ACC112 (cell line): ENCODE measurements around the gene DNAH1.

Experiments used
- H2AFZ ChIP-seq: fragments of 200-600 bp; sonication (generic); one replicate; pipeline ENCODE4 v1.6.0; 2017; ENCODE audit warnings: antibody characterized with exemption, low read length; ENCODE audit not compliant: unreplicated experiment
- H3K27ac ChIP-seq: fragments of 200-600 bp; sonication (generic); 2 replicates; pipeline ENCODE4 v1.5.1; 2014; ENCODE audit warnings: low read depth, mild to moderate bottlenecking, antibody characterized with exemption, low read length, moderate library complexity
- H3K27me3 ChIP-seq: fragments of 200-600 bp; sonication (generic); 2 replicates; pipeline ENCODE4 v1.6.1; 2014; ENCODE audit warnings: mild to moderate bottlenecking, antibody characterized with exemption, low read length, moderate library complexity, mixed read lengths; ENCODE audit not compliant: insufficient read depth
- H3K36me3 ChIP-seq: fragments of 200-600 bp; sonication (generic); 2 replicates; pipeline ENCODE4 v1.6.1; 2016; ENCODE audit warnings: mild to moderate bottlenecking, antibody characterized with exemption, low read length, moderate library complexity, mixed read lengths; ENCODE audit not compliant: insufficient read depth
- H3K4me1 ChIP-seq: fragments of 200-600 bp; sonication (generic); one replicate; pipeline ENCODE4 v1.6.1; 2016; ENCODE audit warnings: low read length, mixed read lengths; ENCODE audit not compliant: insufficient read depth, unreplicated experiment, control insufficient read depth
- H3K4me3 ChIP-seq: fragments of 200-600 bp; sonication (generic); 2 replicates; pipeline ENCODE4 v1.5.1; 2014; ENCODE audit warnings: mild to moderate bottlenecking, low read depth, low read length
- H3K79me2 ChIP-seq: fragments of 200-600 bp; sonication (generic); one replicate; pipeline ENCODE4 v1.6.0; 2016; ENCODE audit warnings: low read length; ENCODE audit not compliant: control insufficient read depth, unreplicated experiment, insufficient read depth

The DNAH1 gene

GRCh38 chr3:52291508-52292181, 24.5 kb upstream of the DNAH1 start:
- H3K4me3 ChIP-seq: no peak overlapping the region
- no peaks in the 10 kb centered on the region for H3K27me3 ChIP-seq
- no peaks in the 10 kb centered on the region for H3K79me2 ChIP-seq
- H3K4me1 ChIP-seq: peaks cover 9% of the 10 kb centered on the region
- no peak overlapping the region for H3K27ac ChIP-seq
- no peaks in the 10 kb centered on the region for H3K36me3 ChIP-seq
- H2AFZ ChIP-seq: no peak overlapping the region

- Histone ChIP-seq H2AFZ (no peak overlapping the region), H3K4me3 (no peak overlapping the region), H3K36me3 (no peaks in the 10 kb centered on the region), H3K27ac (no peak overlapping the region), H3K79me2 (no peaks in the 10 kb centered on the region), H3K4me1 (peaks cover 5% of the 10 kb centered on the region), H3K27me3 (no peaks in the 10 kb centered on the region)
Measured at GRCh38 chr3:52292247-52293065, 23.7 kb upstream of the DNAH1 start.

DNA sequence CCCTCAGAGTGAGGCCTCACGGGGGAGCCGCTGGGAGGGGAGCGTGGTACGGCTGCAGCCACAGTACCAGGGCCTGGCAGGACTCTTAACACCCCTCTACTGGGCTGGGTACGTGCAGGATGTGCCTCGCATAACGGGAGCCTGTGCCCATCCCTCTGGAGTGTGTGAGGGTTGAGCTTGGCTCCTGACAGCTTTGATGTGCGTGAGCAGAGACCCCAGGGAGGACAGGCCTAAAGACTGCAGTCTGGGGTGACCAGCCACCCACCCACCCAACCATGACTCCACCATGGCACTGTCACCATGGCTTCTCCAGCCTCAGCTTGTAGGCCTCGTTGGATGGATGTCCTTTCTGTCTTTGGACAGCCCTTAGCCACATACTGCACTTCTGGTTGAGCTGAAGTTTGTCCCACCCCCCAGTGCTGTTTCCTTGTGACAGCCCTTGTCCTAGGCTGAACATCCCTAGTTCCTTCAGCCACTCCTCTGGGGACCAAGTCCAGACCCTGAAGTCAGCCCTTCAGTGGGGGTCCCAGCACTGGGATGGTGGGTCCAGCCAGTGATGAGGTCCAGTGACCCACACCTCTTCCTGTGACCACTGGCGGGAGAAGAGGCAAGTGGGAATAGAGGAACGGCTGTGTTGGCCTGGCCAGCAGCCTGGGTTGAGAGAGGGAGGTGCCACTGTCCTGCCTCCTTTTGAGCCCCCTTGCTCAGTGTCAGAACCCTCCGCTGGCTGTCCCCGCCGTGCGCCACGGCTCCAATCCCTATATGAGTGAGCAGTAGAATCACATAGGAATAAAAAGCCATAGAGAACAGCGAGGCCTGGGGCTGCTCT, 22.4 kb upstream of the DNAH1 start:
- Histone ChIP-seq H3K27ac (no peak overlapping the region), H3K4me1 (peaks cover 2% of the 10 kb centered on the region)

DNA sequence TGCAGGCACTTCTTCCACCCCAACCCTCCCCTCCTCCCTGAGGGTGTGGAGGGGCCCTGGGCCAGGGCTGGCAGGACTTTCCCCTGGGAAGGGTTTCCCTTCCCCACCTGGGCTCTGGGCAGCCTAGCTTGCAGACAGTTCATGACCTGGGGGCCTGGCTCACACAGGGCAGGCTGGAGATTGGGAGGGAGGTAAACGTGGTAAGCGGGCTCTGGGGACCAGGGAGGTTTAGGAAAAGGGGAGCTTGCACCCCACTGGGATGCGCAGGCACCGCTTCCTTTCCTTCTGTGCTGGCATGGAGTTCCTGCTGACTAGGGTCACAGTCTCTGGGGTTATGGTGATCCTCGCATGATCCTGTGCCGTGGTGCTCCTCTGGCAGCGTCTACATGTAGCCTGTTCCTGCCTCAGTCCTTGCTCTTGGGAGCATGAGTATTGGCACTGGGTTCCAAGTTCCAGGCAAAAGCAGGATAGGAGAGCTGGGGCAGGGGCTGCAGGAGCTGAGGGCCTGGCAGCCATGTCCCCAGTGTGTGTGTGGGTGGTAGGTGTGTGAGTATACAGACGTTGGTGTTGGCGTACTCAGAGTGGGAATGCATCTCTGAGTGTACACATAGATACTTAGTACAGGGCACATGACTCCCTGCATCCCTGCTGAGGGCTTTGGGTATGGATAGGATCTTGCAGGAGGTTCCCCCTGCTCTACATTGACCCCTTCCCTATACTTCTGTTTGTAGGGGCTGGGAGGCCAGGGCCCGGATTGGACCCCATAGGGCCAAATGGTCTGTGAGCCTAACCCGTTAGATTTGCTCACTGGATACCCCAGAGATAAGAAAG, 21.6 kb upstream of the DNAH1 start:
- Histone ChIP-seq H3K4me3 (no peak overlapping the region), H2AFZ (no peak overlapping the region), H3K27me3 (no peaks in the 10 kb centered on the region), H3K27ac (no peak overlapping the region), H3K79me2 (no peaks in the 10 kb centered on the region), H3K4me1 (no peaks in the 10 kb centered on the region), H3K36me3 (no peaks in the 10 kb centered on the region)

More for the DNA sequence above, 22.4 kb upstream of the DNAH1 start:
- H3K27me3 ChIP-seq: no peaks in the 10 kb centered on the region
- H3K79me2 ChIP-seq: no peaks in the 10 kb centered on the region
- H3K4me3 ChIP-seq: no peak overlapping the region
- no peak overlapping the region for H2AFZ ChIP-seq
- H3K36me3 ChIP-seq: no peaks in the 10 kb centered on the region

- peaks cover 9% of the 10 kb centered on the region for H3K4me1 ChIP-seq
- H3K36me3 ChIP-seq: no peaks in the 10 kb centered on the region
- no peak overlapping the region for H3K27ac ChIP-seq
- no peaks in the 10 kb centered on the region for H3K27me3 ChIP-seq
- no peak overlapping the region for H3K4me3 ChIP-seq
- no peak overlapping the region for H2AFZ ChIP-seq
- no peaks in the 10 kb centered on the region for H3K79me2 ChIP-seq
Measured at GRCh38 chr3:52295671-52296208, 20.4 kb upstream of the DNAH1 start.

- Histone ChIP-seq H3K27ac (no peak overlapping the region), H3K79me2 (no peaks in the 10 kb centered on the region)
Measured at GRCh38 chr3:52297242-52298148, 18.6 kb upstream of the DNAH1 start.

GRCh38 chr3:52298149-52299098, 17.7 kb upstream of the DNAH1 start:
- Histone ChIP-seq H2AFZ (no peak overlapping the region), H3K4me1 (peaks cover 12% of the 10 kb centered on the region), H3K27me3 (no peaks in the 10 kb centered on the region), H3K4me3 (no peak overlapping the region), H3K27ac (no peak overlapping the region), H3K79me2 (no peaks in the 10 kb centered on the region), H3K36me3 (no peaks in the 10 kb centered on the region)

More at GRCh38 chr3:52297242-52298148, 18.6 kb upstream of the DNAH1 start:
- H3K4me3 ChIP-seq: no peak overlapping the region
- peaks cover 12% of the 10 kb centered on the region for H3K4me1 ChIP-seq
- no peaks in the 10 kb centered on the region for H3K27me3 ChIP-seq
- H2AFZ ChIP-seq: no peak overlapping the region
- no peaks in the 10 kb centered on the region for H3K36me3 ChIP-seq

GRCh38 chr3:52299247-52299878, 16.8 kb upstream of the DNAH1 start:
- Histone ChIP-seq H3K4me1 (peaks cover 12% of the 10 kb centered on the region), H3K36me3 (no peaks in the 10 kb centered on the region), H2AFZ (no peak overlapping the region), H3K27me3 (no peaks in the 10 kb centered on the region), H3K4me3 (no peak overlapping the region), H3K79me2 (no peaks in the 10 kb centered on the region), H3K27ac (no peak overlapping the region)
